HEK293T (cell line): Measurements from ENCODE around the gene PCK1.

Experiments
- CTCF ChIA-PET: fragments of 350-600 bp; formaldehyde crosslinking; extraction: SDS; loops from one replicate; lab custom pipeline; 2021; ENCODE audit warnings: antibody characterized with exemption, inconsistent platforms; lab: Yijun Ruan, JAX
- POLR2A ChIA-PET: fragments of 350-600 bp; formaldehyde crosslinking; extraction: SDS; loops from one replicate; lab custom pipeline; 2020; ENCODE audit warnings: antibody characterized with exemption, inconsistent platforms; lab: Yijun Ruan, JAX
- DNase-seq: peaks from one replicate; pipeline ENCODE4 v3.0.0; 2012; ENCODE audit warnings: mixed read lengths; ENCODE audit errors: extremely low spot score
- ARNT ChIP-seq: fragments of 450-650 bp; IDR thresholded peaks from 2 replicates; pipeline ENCODE4 v1.6.1; 2017; ENCODE audit warnings: mild to moderate bottlenecking
- BHLHE40 ChIP-seq: fragments of 450-650 bp; IDR thresholded peaks from 2 replicates; pipeline ENCODE4 v1.6.1; 2016; ENCODE audit warnings: mild to moderate bottlenecking, moderate library complexity, borderline replicate concordance
- CTBP1 ChIP-seq: fragments of 450-650 bp; IDR thresholded peaks from 2 replicates; pipeline ENCODE4 v1.6.1; 2016; ENCODE audit warnings: borderline replicate concordance
- ELF4 ChIP-seq: fragments of 450-650 bp; IDR thresholded peaks from 2 replicates; pipeline ENCODE4 v1.6.1; 2017; ENCODE audit warnings: antibody characterized with exemption
- FOXA1 ChIP-seq: fragments of 450-650 bp; IDR thresholded peaks from 2 replicates; pipeline ENCODE4 v1.6.1; 2016; ENCODE audit warnings: mild to moderate bottlenecking
- FOXK2 ChIP-seq: fragments of 450-650 bp; IDR thresholded peaks from 2 replicates; pipeline ENCODE4 v1.6.1; 2016; ENCODE audit warnings: mild to moderate bottlenecking
- FOXM1 ChIP-seq: fragments of 450-650 bp; IDR thresholded peaks from 2 replicates; pipeline ENCODE4 v1.6.1; 2017; ENCODE audit warnings: mild to moderate bottlenecking, borderline replicate concordance
- HDGF ChIP-seq: fragments of 450-650 bp; IDR thresholded peaks from 2 replicates; pipeline ENCODE4 v1.6.1; 2017; ENCODE audit warnings: antibody characterized with exemption, borderline replicate concordance
- L3MBTL2 ChIP-seq: fragments of 450-650 bp; conservative IDR thresholded peaks from 2 replicates; pipeline ENCODE4 v1.6.1; 2016; ENCODE audit warnings: mild to moderate bottlenecking
- LEF1 ChIP-seq: fragments of 450-650 bp; IDR thresholded peaks from 2 replicates; pipeline ENCODE4 v1.6.1; 2017; ENCODE audit warnings: mild to moderate bottlenecking, borderline replicate concordance
- NFRKB ChIP-seq: fragments of 450-650 bp; IDR thresholded peaks from 2 replicates; pipeline ENCODE4 v1.6.1; 2016; ENCODE audit warnings: mild to moderate bottlenecking, moderate library complexity
- PKNOX1 ChIP-seq: fragments of 450-650 bp; IDR thresholded peaks from 2 replicates; pipeline ENCODE4 v1.6.1; 2016
- SP1 ChIP-seq: fragments of 450-650 bp; IDR thresholded peaks from 2 replicates; pipeline ENCODE4 v1.6.1; 2017
- SUZ12 ChIP-seq: fragments of 450-650 bp; IDR thresholded peaks from 2 replicates; pipeline ENCODE4 v1.6.1; 2016; ENCODE audit warnings: mild to moderate bottlenecking
- TARDBP ChIP-seq: fragments of 450-650 bp; IDR thresholded peaks from 2 replicates; pipeline ENCODE4 v1.6.1; 2016
- ZNF384 ChIP-seq: fragments of 450-650 bp; IDR thresholded peaks from 2 replicates; pipeline ENCODE4 v1.6.1; 2016

PCK1 gene

GRCh38 chr20:57600320-57601210, 39.7 kb downstream of the PCK1 start:
- no peak for DNase-seq
- TF ChIP-seq ELF4 (no peak), SUZ12 (no peak), LEF1 (no peak), ZNF384 (no peak), ARNT (no peak), NFRKB (no peak), PKNOX1 (no peak), CTBP1 (no peak), FOXK2 (no peak), SP1 (no peak), HDGF (no peak)
- ChIA-PET POLR2A (interaction anchor here (1.0 kb wide), 1 partner anchor 607 kb away, joined by 3 read pairs; no protein-coding TSS in a partner anchor), CTCF (interaction anchor here (1.1 kb wide), 1 partner anchor 78 kb away, joined by 3 read pairs; no protein-coding TSS in a partner anchor)

DNA sequence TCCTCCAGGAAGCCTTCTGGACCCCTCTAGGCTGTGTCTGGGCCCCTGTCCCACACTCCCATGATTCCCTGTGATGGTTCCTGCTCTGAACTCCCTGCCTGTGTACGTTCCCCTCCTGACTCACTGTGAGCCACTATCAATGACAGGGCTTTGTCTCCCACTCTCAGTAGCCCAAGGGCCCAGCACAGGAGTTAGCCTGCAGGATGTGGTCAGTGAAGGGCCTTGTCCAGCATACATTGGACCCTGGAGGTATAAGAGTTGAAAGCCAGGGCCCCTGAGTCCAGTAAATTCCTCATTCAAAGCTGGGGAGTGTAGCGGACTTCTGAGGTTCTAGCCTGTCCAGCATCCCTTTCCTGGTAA, 40.3 kb downstream of the PCK1 start:
- no peak for DNase-seq
- ChIA-PET POLR2A (interaction anchor here (1.0 kb wide), 1 partner anchor 606 kb away, joined by 3 read pairs; no protein-coding TSS in a partner anchor), CTCF (no interaction called here)
- TF ChIP-seq CTBP1: no peak
- TF ChIP-seq LEF1: no peak
- TF ChIP-seq ARNT: no peak
- TF ChIP-seq ELF4: no peak
- no peak for TF ChIP-seq L3MBTL2
- no peak for TF ChIP-seq HDGF
- no peak for TF ChIP-seq NFRKB
- TF ChIP-seq PKNOX1: no peak
- no peak for TF ChIP-seq SP1
- TF ChIP-seq SUZ12: no peak
- TF ChIP-seq TARDBP: no peak

- ChIA-PET POLR2A (no interaction called here), CTCF (interaction anchor here (1.0 kb wide), 1 partner anchor 16 kb away, joined by 4 read pairs; no protein-coding TSS in a partner anchor)
- DNase-seq: no peak
These were observed 40.8 kb downstream of the PCK1 start for GRCh38 chr20:57601737-57602136.

DNA sequence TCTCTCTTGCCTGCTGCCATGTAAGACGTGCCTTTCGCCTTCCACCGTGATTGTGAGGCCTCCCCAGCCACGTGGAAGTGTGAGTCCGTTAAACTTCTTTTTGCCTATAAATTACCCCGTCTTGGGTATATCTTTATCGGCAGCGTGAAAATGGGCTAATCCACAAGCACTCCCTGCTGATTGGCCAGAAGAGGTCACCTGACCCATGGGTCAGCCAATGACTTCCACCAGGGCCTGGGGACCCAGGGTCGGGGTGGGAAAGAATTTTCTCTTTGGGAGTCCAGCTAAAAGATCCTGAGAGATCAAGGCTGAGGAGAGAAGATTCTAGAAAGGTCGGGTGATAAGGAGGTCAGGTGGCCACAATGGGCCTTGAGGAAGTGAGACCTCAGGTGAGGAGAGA, 42.2 kb downstream of the PCK1 start:
- ChIA-PET CTCF (no interaction called here), POLR2A (no interaction called here)
- TF ChIP-seq LEF1 (no peak), TARDBP (no peak)
- no peak for DNase-seq

More at GRCh38 chr20:57601737-57602136, 40.8 kb downstream of the PCK1 start:
- no peak for TF ChIP-seq TARDBP
- TF ChIP-seq ELF4: no peak
- no peak for TF ChIP-seq PKNOX1
- TF ChIP-seq SP1: no peak
- no peak for TF ChIP-seq NFRKB
- TF ChIP-seq CTBP1: no peak
- TF ChIP-seq ARNT: no peak
- TF ChIP-seq SUZ12: no peak
- TF ChIP-seq FOXM1: no peak
- no peak for TF ChIP-seq FOXA1
- TF ChIP-seq LEF1: no peak
- TF ChIP-seq L3MBTL2: no peak
- no peak for TF ChIP-seq ZNF384
- no peak for TF ChIP-seq FOXK2

DNA sequence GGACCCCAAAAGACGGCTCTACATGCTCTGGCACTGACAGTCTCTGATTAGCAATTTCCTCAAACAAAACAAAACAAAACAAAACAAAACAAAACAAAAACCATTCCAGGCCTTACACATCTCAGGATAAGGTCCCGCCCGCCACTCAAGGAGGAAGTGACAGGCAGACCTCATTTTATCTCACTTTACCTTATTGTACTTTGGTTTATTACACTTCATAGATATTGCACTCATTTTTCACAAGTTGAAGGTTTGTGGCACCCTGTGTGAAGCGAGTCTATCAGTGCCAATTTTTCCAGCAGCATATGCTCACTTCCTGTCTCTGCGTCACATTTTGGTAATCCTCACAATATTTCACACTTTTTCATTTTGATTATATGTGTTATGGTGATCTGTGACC, 44.1 kb downstream of the PCK1 start:
- no peak for TF ChIP-seq LEF1
- TF ChIP-seq SUZ12: no peak
- TF ChIP-seq FOXM1: no peak
- no peak for TF ChIP-seq SP1
- TF ChIP-seq TARDBP: no peak
- TF ChIP-seq FOXK2: no peak
- no peak for TF ChIP-seq L3MBTL2
- TF ChIP-seq NFRKB: no peak
- TF ChIP-seq ARNT: no peak
- TF ChIP-seq CTBP1: no peak
- POLR2A ChIA-PET: no interaction called here
- CTCF ChIA-PET: no interaction called here
- DNase-seq: no peak

DNA sequence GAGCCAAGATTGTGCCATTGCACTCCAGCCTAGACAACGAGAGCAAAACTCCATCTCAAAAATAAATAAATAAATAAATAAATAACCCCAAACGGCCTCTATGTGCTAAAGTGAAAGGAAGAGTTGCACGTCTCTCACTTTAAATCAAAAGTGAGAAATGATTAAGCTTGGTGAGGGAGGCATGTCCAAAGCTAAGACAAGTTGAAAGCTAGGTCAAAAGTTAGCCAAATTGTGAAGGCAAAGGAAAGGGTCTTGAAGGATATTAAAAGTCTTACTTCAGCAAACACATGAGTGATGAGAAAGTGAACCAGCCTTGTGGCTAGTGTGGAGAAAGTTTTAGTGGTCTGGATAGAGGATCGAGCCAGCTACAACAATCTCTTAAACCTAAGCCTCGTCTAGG, 45.0 kb downstream of the PCK1 start:
- no peak for DNase-seq
- TF ChIP-seq PKNOX1 (no peak), LEF1 (no peak), FOXA1 (no peak), SP1 (no peak), ZNF384 (no peak), L3MBTL2 (no peak), NFRKB (no peak), HDGF (no peak), ELF4 (no peak), FOXM1 (no peak), BHLHE40 (no peak), CTBP1 (no peak), ARNT (no peak), SUZ12 (no peak)
- ChIA-PET CTCF (no interaction called here), POLR2A (no interaction called here)
